ENCODE results near the gene MAPRE3.

Gene MAPRE3

GRCh38 chr2:27042159-27042661, 71.8 kb downstream of the MAPRE3 start:
- H3K4me3 ChIP-seq (replicated peaks; ENCODE audit: low read depth, low read length) = no peak overlapping the region
- peaks cover 38% of the 10 kb centered on the region for H3K36me3 ChIP-seq (ENCODE audit: control insufficient read depth, insufficient read depth, low read length)

GRCh38 chr2:27042985-27043634, 72.7 kb downstream of the MAPRE3 start:
- Histone ChIP-seq H3K36me3 (ENCODE audit: control insufficient read depth, insufficient read depth, low read length) (peaks cover 30% of the 10 kb centered on the region), H3K27me3 (replicated peaks; ENCODE audit: control insufficient read depth, insufficient read depth, low read length) (no peaks in the 10 kb centered on the region), H3K4me3 (replicated peaks; ENCODE audit: low read depth, low read length) (no peak overlapping the region)
- no peak for TF ChIP-seq CTCF (IDR thresholded peaks at IDR 0.05; ENCODE audit: insufficient read depth, low read length, poor library complexity, severe bottlenecking)
- no peak for DNase-seq (ENCODE audit: extremely low read depth, insufficient read length)

More at GRCh38 chr2:27042159-27042661, 71.8 kb downstream of the MAPRE3 start:
- TF ChIP-seq CTCF (IDR thresholded peaks at IDR 0.05; ENCODE audit: insufficient read depth, low read length, poor library complexity, severe bottlenecking) = no peak
- H3K27me3 ChIP-seq (replicated peaks; ENCODE audit: control insufficient read depth, insufficient read depth, low read length) = no peaks in the 10 kb centered on the region
- DNase-seq (ENCODE audit: extremely low read depth, insufficient read length) = no peak

- TF ChIP-seq CTCF (IDR thresholded peaks at IDR 0.05; ENCODE audit: insufficient read depth, low read length, poor library complexity, severe bottlenecking) = no peak
- peak; percentile 80 for DNase-seq (ENCODE audit: extremely low read depth, insufficient read length)
- Histone ChIP-seq H3K27me3 (replicated peaks; ENCODE audit: control insufficient read depth, insufficient read depth, low read length) (no peaks in the 10 kb centered on the region), H3K4me3 (replicated peaks; ENCODE audit: low read depth, low read length) (peak overlapping the region; percentile 94), H3K36me3 (ENCODE audit: control insufficient read depth, insufficient read depth, low read length) (peaks cover 3% of the 10 kb centered on the region)
Measured at GRCh38 chr2:27049422-27050280, 79.2 kb downstream of the MAPRE3 start.

- Histone ChIP-seq H3K4me3 (replicated peaks; ENCODE audit: low read depth, low read length) (peak overlapping the region; percentile 94), H3K27me3 (replicated peaks; ENCODE audit: control insufficient read depth, insufficient read depth, low read length) (no peaks in the 10 kb centered on the region), H3K36me3 (ENCODE audit: control insufficient read depth, insufficient read depth, low read length) (peaks cover 7% of the 10 kb centered on the region)
- DNase-seq (ENCODE audit: extremely low read depth, insufficient read length) = peak; percentile 90
- peak; percentile 25 for TF ChIP-seq CTCF (IDR thresholded peaks at IDR 0.05; ENCODE audit: insufficient read depth, low read length, poor library complexity, severe bottlenecking)
Measured at GRCh38 chr2:27050281-27050995, 80.0 kb downstream of the MAPRE3 start.

GRCh38 chr2:27050996-27051901, 80.8 kb downstream of the MAPRE3 start, which contains the start of gene AGBL5:
TSS of gene AGBL5 (plus strand) at chr2:27051668. CDS start at chr2:27052959, 1,291 bp downstream.
- DNase-seq (ENCODE audit: extremely low read depth, insufficient read length) = peak; percentile 97
- Histone ChIP-seq H3K27me3 (replicated peaks; ENCODE audit: control insufficient read depth, insufficient read depth, low read length) (no peaks in the 10 kb centered on the region), H3K36me3 (ENCODE audit: control insufficient read depth, insufficient read depth, low read length) (peaks cover 11% of the 10 kb centered on the region), H3K4me3 (replicated peaks; ENCODE audit: low read depth, low read length) (peak within 1 kb of the TSS; percentile 94)
- no peak for TF ChIP-seq CTCF (IDR thresholded peaks at IDR 0.05; ENCODE audit: insufficient read depth, low read length, poor library complexity, severe bottlenecking)
